GM12872 (cell line): ENCODE results near the gene NEGR1.

Experiments
- TF ChIP-seq, protein P1 (sequence below): IDR thresholded peaks from 3 replicates; pipeline ENCODE4 v1.5.1; 2011; ENCODE audit warnings: low read depth, mild to moderate bottlenecking, low read length, moderate library complexity; ENCODE audit not compliant: insufficient read depth

Gene NEGR1

DNA sequence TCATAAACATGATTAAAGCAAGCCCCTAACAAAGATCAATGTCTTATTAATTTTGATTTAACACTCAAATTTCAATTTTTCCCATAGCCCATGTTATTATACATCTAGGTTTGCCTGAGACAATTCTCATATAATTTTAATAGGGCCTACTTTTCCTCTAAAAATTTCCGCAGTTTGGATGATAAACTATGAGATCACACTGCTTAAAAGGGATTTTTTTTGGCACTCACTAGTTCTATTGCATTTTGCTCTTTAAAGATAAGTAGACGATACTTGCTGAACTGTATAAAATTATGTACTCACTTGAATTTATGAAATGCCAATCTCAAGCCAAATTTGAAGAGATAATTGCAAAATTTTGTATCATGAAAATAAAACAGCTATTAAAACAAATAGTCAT, 721.1 kb downstream of the NEGR1 start:
- TF ChIP-seq, protein P1, sequence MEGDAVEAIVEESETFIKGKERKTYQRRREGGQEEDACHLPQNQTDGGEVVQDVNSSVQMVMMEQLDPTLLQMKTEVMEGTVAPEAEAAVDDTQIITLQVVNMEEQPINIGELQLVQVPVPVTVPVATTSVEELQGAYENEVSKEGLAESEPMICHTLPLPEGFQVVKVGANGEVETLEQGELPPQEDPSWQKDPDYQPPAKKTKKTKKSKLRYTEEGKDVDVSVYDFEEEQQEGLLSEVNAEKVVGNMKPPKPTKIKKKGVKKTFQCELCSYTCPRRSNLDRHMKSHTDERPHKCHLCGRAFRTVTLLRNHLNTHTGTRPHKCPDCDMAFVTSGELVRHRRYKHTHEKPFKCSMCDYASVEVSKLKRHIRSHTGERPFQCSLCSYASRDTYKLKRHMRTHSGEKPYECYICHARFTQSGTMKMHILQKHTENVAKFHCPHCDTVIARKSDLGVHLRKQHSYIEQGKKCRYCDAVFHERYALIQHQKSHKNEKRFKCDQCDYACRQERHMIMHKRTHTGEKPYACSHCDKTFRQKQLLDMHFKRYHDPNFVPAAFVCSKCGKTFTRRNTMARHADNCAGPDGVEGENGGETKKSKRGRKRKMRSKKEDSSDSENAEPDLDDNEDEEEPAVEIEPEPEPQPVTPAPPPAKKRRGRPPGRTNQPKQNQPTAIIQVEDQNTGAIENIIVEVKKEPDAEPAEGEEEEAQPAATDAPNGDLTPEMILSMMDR = no peak

DNA sequence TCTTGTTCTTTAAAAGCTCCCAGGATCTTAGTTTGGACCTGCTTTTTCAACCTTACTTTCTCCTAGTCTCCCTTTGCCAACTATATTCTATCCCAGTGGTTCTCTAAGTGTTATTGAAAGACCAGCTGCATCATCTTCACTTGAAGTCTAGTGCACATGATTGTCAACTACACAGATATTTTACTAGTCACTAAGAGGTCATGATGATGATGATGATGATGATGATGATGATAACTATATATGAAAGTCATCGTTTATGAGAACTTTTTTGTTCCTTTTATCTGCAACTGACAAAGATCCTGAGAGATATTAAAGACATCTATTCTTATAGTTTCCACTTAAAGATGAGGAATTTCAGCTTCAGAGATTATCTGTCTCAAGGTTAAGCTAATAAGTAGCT, 722.5 kb downstream of the NEGR1 start:
- TF ChIP-seq, protein P1 = no peak

DNA sequence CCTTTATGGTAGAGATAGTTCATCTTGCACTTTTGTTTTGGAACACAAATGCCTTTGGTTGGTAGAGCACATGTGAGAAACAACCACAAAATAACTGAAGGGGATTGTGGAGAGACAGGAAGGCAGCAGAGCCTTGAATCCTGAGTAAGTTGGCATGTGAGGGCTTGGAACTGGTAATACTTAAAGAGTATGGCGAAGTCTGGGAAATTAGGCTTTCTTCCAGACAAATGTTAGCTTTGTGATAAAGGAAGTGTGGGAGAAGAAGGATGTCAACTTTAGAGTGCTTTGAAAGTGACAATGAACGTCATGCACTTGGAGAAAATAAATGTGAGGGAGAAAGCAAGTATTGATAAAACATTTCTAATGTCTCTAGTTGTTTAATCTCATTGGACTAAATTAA, 725.2 kb downstream of the NEGR1 start:
- TF ChIP-seq, protein P1 = no peak

DNA sequence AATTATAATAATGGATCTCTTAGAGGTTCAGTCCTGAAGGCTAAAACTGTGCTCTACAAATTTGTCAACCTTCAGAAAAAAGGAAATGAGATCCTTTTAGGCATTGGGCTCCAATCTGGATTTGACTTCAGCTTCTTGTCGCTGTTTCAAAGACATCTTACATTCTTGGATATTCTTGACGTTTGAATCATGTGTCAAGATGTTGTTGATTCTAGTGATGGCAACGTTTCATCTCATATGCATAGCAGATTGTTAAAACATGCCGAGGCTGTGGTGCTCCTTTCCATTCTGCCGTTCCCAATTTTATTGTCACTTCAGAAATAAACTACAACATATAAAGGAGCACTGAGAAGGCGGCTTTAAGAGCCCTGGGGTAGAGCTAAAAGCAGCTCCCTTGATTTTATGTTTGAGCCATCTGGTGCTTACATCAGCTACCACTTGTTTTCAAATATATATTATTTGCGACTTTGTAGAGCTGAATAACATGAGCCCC, 733.9 kb downstream of the NEGR1 start:
- TF ChIP-seq, protein P1 = no peak

DNA sequence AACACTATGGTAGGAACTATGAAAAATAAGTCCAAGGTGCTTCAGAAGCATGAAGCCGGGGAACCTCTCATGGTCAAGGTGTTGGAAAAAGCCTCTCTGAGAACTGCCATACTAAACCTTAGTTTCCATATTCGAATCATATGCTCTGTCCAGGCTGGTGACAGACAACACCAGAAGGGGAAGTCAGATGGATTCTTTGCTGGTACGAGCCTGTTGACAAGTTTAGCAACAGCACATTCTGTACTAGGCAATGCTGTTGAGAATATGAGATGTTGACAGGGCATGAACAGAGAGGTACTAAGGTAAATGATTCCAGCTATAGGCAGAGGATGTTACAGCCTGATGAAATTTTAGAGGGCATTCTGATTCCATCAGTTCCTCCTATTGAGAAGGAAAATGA, 740.2 kb downstream of the NEGR1 start:
- TF ChIP-seq, protein P1 = no peak

DNA sequence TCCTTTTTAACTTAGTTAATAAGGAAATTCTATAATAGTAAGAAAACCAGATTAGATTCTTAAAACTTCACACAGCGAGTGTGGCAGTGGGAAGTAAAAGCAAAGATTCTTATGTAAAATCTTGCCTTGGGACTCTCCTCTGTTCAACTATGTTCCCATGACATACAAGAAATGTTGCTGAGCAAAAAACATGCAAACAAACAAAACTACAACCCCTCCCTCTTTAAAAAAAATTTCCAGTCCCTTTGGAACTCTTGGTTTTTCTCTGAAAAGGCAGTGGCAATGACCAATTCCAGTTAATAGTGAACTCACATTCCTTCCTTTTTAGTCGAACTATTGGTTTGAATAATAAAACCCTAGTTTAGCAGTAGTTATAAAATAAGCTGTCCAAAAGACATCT, 748.4 kb downstream of the NEGR1 start:
- TF ChIP-seq, protein P1 = no peak

DNA sequence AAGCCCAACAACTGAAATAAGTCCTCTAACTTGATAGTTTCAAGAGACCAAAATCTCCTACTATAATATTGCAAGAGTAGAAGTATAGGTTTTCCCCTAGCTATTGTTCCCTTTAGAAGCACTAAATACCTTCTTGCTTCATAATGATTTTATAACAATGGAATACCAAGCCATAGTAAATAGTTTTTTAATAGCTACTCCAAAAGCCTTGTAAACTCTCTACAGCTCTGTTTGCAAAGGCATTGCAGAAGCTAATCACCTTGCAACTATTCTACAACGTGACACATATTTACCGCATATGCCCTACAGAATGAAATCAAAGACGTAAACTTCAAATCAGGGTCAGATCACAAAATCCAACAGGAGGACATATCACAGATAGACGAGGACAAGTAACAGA, 750.0 kb downstream of the NEGR1 start:
- TF ChIP-seq, protein P1 = no peak

DNA sequence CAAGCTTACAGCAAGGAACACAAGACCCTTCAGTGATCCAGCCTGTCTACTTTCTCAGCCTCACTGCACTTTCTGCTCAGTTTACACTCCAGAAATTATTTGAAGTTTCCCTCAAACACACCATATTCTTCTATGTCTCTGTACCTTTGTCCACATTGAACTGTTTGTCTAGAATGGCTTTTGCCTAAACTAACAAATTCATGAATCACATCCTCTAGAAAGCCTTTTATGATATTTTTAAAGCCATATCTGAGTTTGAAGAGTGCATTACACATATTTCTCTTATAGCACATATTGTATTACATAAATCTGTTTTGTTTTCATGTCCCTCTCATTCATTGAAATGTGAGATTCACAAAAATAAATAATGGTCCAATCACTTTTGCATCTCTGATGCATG, 755.5 kb downstream of the NEGR1 start:
- TF ChIP-seq, protein P1 = no peak
